HepG2 (cell line): ENCODE measurements around the gene HSD3B7. TPM values are rescaled to one million over a fixed set of nuclear protein-coding genes. Genes with fewer than 3 reads are reported as not detected.

Experiments used
- CEBPB ChIP-seq: IDR thresholded peaks from 2 replicates; pipeline ENCODE4 v1.6.1; 2011; ENCODE audit warnings: low read depth, low read length, improper control_type of control experiment, borderline replicate concordance
- CEBPG ChIP-seq: IDR thresholded peaks from 2 replicates; pipeline ENCODE4 v1.6.1; 2016
- ELF3 ChIP-seq: IDR thresholded peaks from 2 replicates; pipeline ENCODE4 v1.6.1; 2016; ENCODE audit warnings: missing genetic modification reagents, missing compliant biosample characterization
- EZH2 ChIP-seq: conservative IDR thresholded peaks from 2 replicates; pipeline ENCODE4 v1.6.1; 2012; ENCODE audit warnings: mild to moderate bottlenecking, low read depth, low read length, moderate library complexity
- FOXC1 ChIP-seq: sonication (generic); formaldehyde crosslinking; IDR thresholded peaks from 2 replicates; pipeline ENCODE4 v1.8.0; 2022; ENCODE audit warnings: mild to moderate bottlenecking, missing genetic modification reagents, borderline replicate concordance
- FOXO4 ChIP-seq: sonication (generic); formaldehyde crosslinking; conservative IDR thresholded peaks from 2 replicates; pipeline ENCODE4 v1.8.1; 2023; ENCODE audit warnings: missing genetic modification reagents
- GTF3A ChIP-seq: sonication (generic); formaldehyde crosslinking; conservative IDR thresholded peaks from 2 replicates; pipeline ENCODE4 v1.4.0; 2020; ENCODE audit warnings: mild to moderate bottlenecking, missing genetic modification reagents
- HDAC2 ChIP-seq: sonication (generic); formaldehyde crosslinking; IDR thresholded peaks from 2 replicates; pipeline ENCODE4 v1.4.0; 2020; ENCODE audit warnings: missing genetic modification reagents
- HMGXB4 ChIP-seq, 2 experiments: sonication (generic) in 1 of 2; formaldehyde crosslinking in 1 of 2; IDR thresholded peaks; 2 replicates each; pipeline versions ENCODE4 v1.4.0 to v1.6.1; 2018 to 2020; ENCODE audit warnings: missing genetic modification reagents in 2 of 2, borderline replicate concordance in 1 of 2, low read depth in 1 of 2, mild to moderate bottlenecking in 1 of 2, missing biosample characterization in 1 of 2
- HOXA3 ChIP-seq: sonication (generic); formaldehyde crosslinking; IDR thresholded peaks from 2 replicates; pipeline ENCODE4 v1.5.0; 2020; ENCODE audit warnings: missing genetic modification reagents
- NR2F1 ChIP-seq, 2 experiments: fragments of 450-650 bp in 1 of 2; formaldehyde crosslinking in 1 of 2; IDR thresholded peaks; 2 replicates each; pipeline versions ENCODE4 v1.5.0 to v1.6.1; 2016 to 2020; ENCODE audit warnings: mild to moderate bottlenecking in 1 of 2, missing compliant biosample characterization in 1 of 2, missing genetic modification reagents in 1 of 2, moderate library complexity in 1 of 2
- NR2F2 ChIP-seq: IDR thresholded peaks from 2 replicates; pipeline ENCODE4 v1.6.1; 2012; ENCODE audit warnings: low read depth, inconsistent platforms, borderline replicate concordance
- PAX8 ChIP-seq: sonication (generic); formaldehyde crosslinking; IDR thresholded peaks from 2 replicates; pipeline ENCODE4 v1.8.0; 2022; ENCODE audit warnings: mild to moderate bottlenecking, missing genetic modification reagents, borderline replicate concordance
- PCBP1 ChIP-seq: fragments of 200-400 bp; formaldehyde crosslinking; IDR thresholded peaks from 2 replicates; pipeline ENCODE4 v1.6.1; 2017; ENCODE audit warnings: mild to moderate bottlenecking, low read depth, low read length, borderline replicate concordance
- RXRB ChIP-seq: IDR thresholded peaks from 2 replicates; pipeline ENCODE4 v1.6.1; 2016; ENCODE audit warnings: borderline replicate concordance, missing genetic modification reagents, missing compliant biosample characterization
- SRY ChIP-seq: sonication (generic); formaldehyde crosslinking; IDR thresholded peaks from 2 replicates; pipeline ENCODE4 v1.8.0; 2022; ENCODE audit warnings: mild to moderate bottlenecking, missing genetic modification reagents
- TFDP2 ChIP-seq: sonication (generic); formaldehyde crosslinking; IDR thresholded peaks from 2 replicates; pipeline ENCODE4 v1.4.0; 2020; ENCODE audit warnings: missing genetic modification reagents
- ZNF430 ChIP-seq: sonication (generic); formaldehyde crosslinking; IDR thresholded peaks from 2 replicates; pipeline ENCODE4 v1.9.0; 2021; ENCODE audit warnings: mild to moderate bottlenecking, missing genetic modification reagents
- ZNF431 ChIP-seq: sonication (generic); formaldehyde crosslinking; IDR thresholded peaks from 2 replicates; pipeline ENCODE4 v1.9.0; 2022; ENCODE audit warnings: missing genetic modification reagents, low read depth, mild to moderate bottlenecking, borderline replicate concordance
- ZNF761 ChIP-seq: sonication (generic); formaldehyde crosslinking; conservative IDR thresholded peaks from 2 replicates; pipeline ENCODE4 v1.4.0; 2020; ENCODE audit warnings: mild to moderate bottlenecking, missing genetic modification reagents
- ZNF782 ChIP-seq: sonication (generic); formaldehyde crosslinking; IDR thresholded peaks from 2 replicates; pipeline ENCODE4 v1.4.0; 2020; ENCODE audit warnings: missing genetic modification reagents, mild to moderate bottlenecking, borderline replicate concordance
- polyA plus RNA-seq, 8 experiments: library from polyadenylated mRNA; depleted of rRNA in 3 of 8; stranded (reverse) in 7 of 8; unstranded in 1 of 8; fragments of >200 nt; fragmentation: Illumina TruSeq in 4 of 8; extraction: Trizol in 4 of 8; gene quantifications; 2 replicates each; pipeline versions ENCODE4 v1.2.1 to v1.2.3, GENCODE V29; 2011 to 2016; ENCODE audit warnings: low read depth in 4 of 8, missing spikeins in 1 of 8, mixed read lengths in 1 of 8; ENCODE audit not compliant: insufficient read depth in 1 of 8
- total RNA-seq, 5 experiments: library from RNA; depleted of rRNA; stranded (reverse); fragments of >200 nt; fragmentation: Illumina TruSeq; extraction: Trizol; gene quantifications; 2 replicates each; pipeline ENCODE4 v1.2.3, GENCODE V29; 2016; ENCODE audit warnings: low read depth in 1 of 5

Gene HSD3B7
- total and polyA plus RNA-seq, 2 of the 13 experiments (the other 11 are each of a cell fraction or from before 2014, with no cell fraction given) = 32.9 to 69.7 TPM

- TF ChIP-seq SRY (0 out of 2 replicates have a peak, but pooled peaks have one; percentile 33), TFDP2 (CRISPR knock-in tag) (peak; percentile 62; the same call in 1 of the 2 replicates), PAX8 (CRISPR knock-in tag) (0 out of 2 replicates have a peak, but pooled peaks have one; percentile 62), HOXA3 (peak; percentile 29; the same call in 1 of the 2 replicates), RXRB (0 out of 2 replicates have a peak, but pooled peaks have one; percentile 39), NR2F1 (CRISPR knock-in tag; IDR thresholded peaks at IDR 0.05) (peak in 1 of 2 experiments; percentile 15; a peak in 1 of 4 replicates), CEBPB (peak; percentile 32; the same call in 1 of the 2 replicates), ZNF430 (CRISPR knock-in tag) (peak; percentile 79; the same call in 1 of the 2 replicates), PCBP1 (0 out of 2 replicates have a peak, but pooled peaks have one; percentile 51), EZH2 (no peak), HDAC2 (CRISPR knock-in tag) (peak; percentile 66; the same call in 1 of the 2 replicates), GTF3A (CRISPR knock-in tag) (0 out of 2 replicates have a peak, but pooled peaks have one; percentile 11), HMGXB4 (CRISPR knock-in tag; IDR thresholded peaks at IDR 0.05; ENCODE audit: borderline replicate concordance in 1 of 2, low read depth in 1 of 2) (0 out of 4 replicates have a peak, but pooled peaks of 1 of the 2 experiments have one; percentile 40), ZNF761 (CRISPR knock-in tag) (0 out of 2 replicates have a peak, but pooled peaks have one; percentile 43), FOXO4 (CRISPR knock-in tag) (0 out of 2 replicates have a peak, but pooled peaks have one; percentile 54), ELF3 (CRISPR knock-in tag) (peak; percentile 52), NR2F2 (peak; percentile 41; the same call in 1 of the 2 replicates), FOXC1 (CRISPR knock-in tag) (no peak; the same call in 1 of the 2 replicates), ZNF431 (no peak), CEBPG (CRISPR knock-in tag) (peak; percentile 79), ZNF782 (peak; percentile 74; the same call in 1 of the 2 replicates)
- TF ChIP-seq, all 625 proteins: peak for 101
Observed at GRCh38 chr16:31001507-31002249, 16.7 kb downstream of the HSD3B7 start (continued).
